G401 (cell line): ENCODE data around the gene LHFPL5. TPM values are rescaled to one million over a fixed set of nuclear protein-coding genes. Genes with fewer than 3 reads are reported as not detected.

Experiments
- DNase-seq: peaks from one replicate; pipeline ENCODE4 v3.0.0-alpha.2; 2015; ENCODE audit warnings: low spot score
- in situ Hi-C: cut with HindIII; loops from 2 replicates; pipeline ENCODE4 v1.10.0; 2016; ENCODE audit warnings: low sequenced_read_pairs, mixed read lengths
- total RNA-seq: library from RNA; depleted of rRNA; stranded (reverse); fragments of >200 nt; shearing (Covaris generic); gene quantifications from 2 replicates; pipeline ENCODE4 v1.2.3, GENCODE V29; 2014; rRNA removed

LHFPL5 gene
- not detected in 2 replicates for total RNA-seq

GRCh38 chr6:35804996-35805736, at the start of gene LHFPL5:
TSS of gene LHFPL5 (plus strand) at chr6:35805352. CDS start at chr6:35805671, 319 bp downstream.
- DNase-seq: no peak
- in situ Hi-C loops: no loop called here

- in situ Hi-C loops: no loop called here
- peak; percentile 25 for DNase-seq
Measured at GRCh38 chr6:35757456-35758123, 47.6 kb upstream of the LHFPL5 start.

- in situ Hi-C loops: no loop called here
- no peak for DNase-seq
Measured at GRCh38 chr6:35759426-35759825, 45.7 kb upstream of the LHFPL5 start.

GRCh38 chr6:35765739-35766138, 39.4 kb upstream of the LHFPL5 start:
- no peak for DNase-seq
- in situ Hi-C loops: no loop called here

GRCh38 chr6:35769211-35769610, 35.9 kb upstream of the LHFPL5 start:
- in situ Hi-C loops: no loop called here
- no peak for DNase-seq

GRCh38 chr6:35771343-35771627, 33.9 kb upstream of the LHFPL5 start:
- in situ Hi-C loops: no loop called here

GRCh38 chr6:35774116-35774794, 30.9 kb upstream of the LHFPL5 start:
- no peak for DNase-seq
- in situ Hi-C loops: no loop called here

More at GRCh38 chr6:35771343-35771627, 33.9 kb upstream of the LHFPL5 start:
- DNase-seq: no peak

GRCh38 chr6:35775031-35775430, 30.1 kb upstream of the LHFPL5 start:
- no peak for DNase-seq
- in situ Hi-C loops: no loop called here

- no peak for DNase-seq
Measured at GRCh38 chr6:35776364-35777215, 28.6 kb upstream of the LHFPL5 start, which contains the start of gene CLPSL2. TSS of gene CLPSL2 (plus strand) at chr6:35776598. CDS start at chr6:35776619, 21 bp downstream.

GRCh38 chr6:35777356-35778102, 27.6 kb upstream of the LHFPL5 start:
- DNase-seq: no peak

More at GRCh38 chr6:35776364-35777215, 28.6 kb upstream of the LHFPL5 start, which contains the start of gene CLPSL2:
- in situ Hi-C loops: no loop called here

GRCh38 chr6:35778437-35778836, 26.7 kb upstream of the LHFPL5 start:
- in situ Hi-C loops: no loop called here
- no peak for DNase-seq

More at GRCh38 chr6:35777356-35778102, 27.6 kb upstream of the LHFPL5 start:
- in situ Hi-C loops: no loop called here

GRCh38 chr6:35780719-35781118, 24.4 kb upstream of the LHFPL5 start, which contains the start of gene CLPSL1:
TSS of gene CLPSL1 (plus strand) at chr6:35781019. CDS start at chr6:35781111, 92 bp downstream.
- no peak for DNase-seq
- in situ Hi-C loops: no loop called here

- in situ Hi-C loops: no loop called here
- DNase-seq: no peak
Measured at GRCh38 chr6:35781290-35781689, 23.9 kb upstream of the LHFPL5 start.

GRCh38 chr6:35782424-35782823, 22.7 kb upstream of the LHFPL5 start:
- in situ Hi-C loops: no loop called here
- DNase-seq: no peak

GRCh38 chr6:35784200-35784599, 21.0 kb upstream of the LHFPL5 start:
- no peak for DNase-seq
- in situ Hi-C loops: no loop called here

- in situ Hi-C loops: no loop called here
- no peak for DNase-seq
Measured at GRCh38 chr6:35786272-35786671, 18.9 kb upstream of the LHFPL5 start.

GRCh38 chr6:35786810-35787209, 18.3 kb upstream of the LHFPL5 start:
- in situ Hi-C loops: no loop called here
- no peak for DNase-seq
